ENCODE measurements around the gene ESAM. TPM values are rescaled to one million over a fixed set of nuclear protein-coding genes. Genes with fewer than 3 reads are reported as not detected.

Gene ESAM
- total and polyA plus RNA-seq, 2 of the 8 experiments (the other 6 are each of a cell fraction or from before 2014, with no cell fraction given), result 0.09 TPM; not detected in 1

GRCh38 chr11:124804884-124805283 is 42.8 kb upstream of the ESAM start:
- no peak overlapping the region for H3K9ac ChIP-seq (replicated peaks in 1 of 4; ENCODE audit: extremely low read depth in 1 of 4, low read depth in 3 of 4, low read length in 3 of 4)
- H3K4me2 ChIP-seq (ENCODE audit: insufficient read depth in 1 of 2, low read depth in 2 of 2, low read length in 2 of 2), result no peak overlapping the region
- H3K4me1 ChIP-seq (replicated peaks in 1 of 4; ENCODE audit: control insufficient read depth in 3 of 4, insufficient read depth in 4 of 4, low read length in 3 of 4), result peaks cover 0 to 3% (median under 1%) of the 10 kb centered on the region in 4 experiments; a peak in 1 of 7 replicates
- no peak overlapping the region for H2AK5ac ChIP-seq (ENCODE audit: low read depth, low read length)
- H3K18ac ChIP-seq (ENCODE audit: extremely low read depth, low read length), result no peak overlapping the region
- no peaks in the 10 kb centered on the region for H3K23me2 ChIP-seq (ENCODE audit: low read depth, low read length)
- H3K56ac ChIP-seq (replicated peaks; ENCODE audit: insufficient read length, low read depth, low read length), result no peak overlapping the region
- POLR2A ChIA-PET (ENCODE audit: partially characterized antibody), result interaction anchor here (0.7 kb wide), 1 partner anchor 14 kb away, joined by 3 read pairs; no protein-coding TSS in a partner anchor
- no peaks in the 10 kb centered on the region for H4K20me1 ChIP-seq (replicated peaks in 1 of 2; ENCODE audit: control insufficient read depth in 1 of 2, insufficient read depth in 2 of 2, low read length in 2 of 2)
- no peak overlapping the region for H3K23ac ChIP-seq (ENCODE audit: insufficient read length)
- no peaks in the 10 kb centered on the region for H3K79me2 ChIP-seq (ENCODE audit: control insufficient read depth in 1 of 2, insufficient read depth in 2 of 2, low read length in 2 of 2)
- no peak overlapping the region for H4K8ac ChIP-seq (ENCODE audit: extremely low read depth, insufficient read depth, low read length)
- H2BK12ac ChIP-seq (ENCODE audit: low read depth, low read length), result no peak overlapping the region
- no peaks in the 10 kb centered on the region for H3K27me3 ChIP-seq (replicated peaks in 1 of 4; ENCODE audit: control insufficient read depth in 3 of 4, extremely low read depth in 1 of 4, insufficient read depth in 3 of 4, low read length in 3 of 4)
- H3K14ac ChIP-seq (ENCODE audit: insufficient read length), result no peak overlapping the region
- 86% methylated on average over 3 of the region's 3 CpGs; no CpG with 5 or more reads in 1 of the 2 experiments for WGBS, 2 experiments (ENCODE audit: extremely low coverage in 1 of 2, insufficient coverage in 1 of 2, insufficient read length in 1 of 2, insufficient replicate concordance in 2 of 2, low coverage in 1 of 2, low lambda C conversion rate in 2 of 2, missing lambda C conversion rate in 1 of 2)
- H2BK15ac ChIP-seq (ENCODE audit: low read length), result no peak overlapping the region
- H3K79me1 ChIP-seq (ENCODE audit: low read depth, low read length), result no peaks in the 10 kb centered on the region
- H4K5ac ChIP-seq (ENCODE audit: insufficient read length, low read depth, low read length), result no peak overlapping the region
- peaks cover 0 to 5% (median 0%) of the 10 kb centered on the region in 4 experiments; a peak in 2 of 8 replicates for H3K36me3 ChIP-seq (ENCODE audit: control insufficient read depth in 2 of 4, insufficient read depth in 4 of 4, low read length in 3 of 4)
- H4K91ac ChIP-seq (replicated peaks; ENCODE audit: insufficient read length, low read length), result no peak overlapping the region
- H3K4ac ChIP-seq (replicated peaks; ENCODE audit: insufficient read length, low read depth, low read length), result no peak overlapping the region
- no peak overlapping the region for H3K4me3 ChIP-seq (ENCODE audit: extremely low read depth in 1 of 4, insufficient read depth in 2 of 4, low read depth in 3 of 4, low read length in 4 of 4)
- H2BK20ac ChIP-seq (ENCODE audit: low read length), result no peak overlapping the region
- H3K27ac ChIP-seq (ENCODE audit: low read depth, low read length), result no peak overlapping the region
- DNase-seq (ENCODE audit: low read depth in 1 of 2, low spot score in 2 of 2), result no peak
- no peak overlapping the region for H2BK5ac ChIP-seq (ENCODE audit: low read depth, low read length)
- no peaks in the 10 kb centered on the region for H3K9me3 ChIP-seq (ENCODE audit: insufficient read depth in 2 of 2, low read depth in 1 of 2, low read length in 1 of 2)
- no peak overlapping the region for H2AFZ ChIP-seq (ENCODE audit: low read length)
- H2BK120ac ChIP-seq (replicated peaks; ENCODE audit: low read depth, low read length), result no peak overlapping the region
- no peak for FAIRE-seq
- CTCF ChIA-PET (ENCODE audit: partially characterized antibody), result interaction anchor here (1.1 to 6.0 kb wide), 5 partner anchors 9 to 61 kb away, joined by 3 to 46 read pairs (median 16); no protein-coding TSS in a partner anchor
- TF ChIP-seq ZNF274 (IDR thresholded peaks at IDR 0.05; ENCODE audit: borderline replicate concordance, extremely low read depth, low read length) (no peak), CTCF (IDR thresholded peaks at IDR 0.05; ENCODE audit: control extremely low read depth in 1 of 3, insufficient read depth in 1 of 3, low read depth in 1 of 3, low read length in 3 of 3) (no peak), RFX5 (IDR thresholded peaks at IDR 0.05; ENCODE audit: borderline replicate concordance, low read depth, low read length) (no peak), CHD2 (IDR thresholded peaks at IDR 0.05; ENCODE audit: low read length) (no peak), HDAC6 (IDR thresholded peaks at IDR 0.05; ENCODE audit: low read depth, low read length) (no peak), RXRA (IDR thresholded peaks at IDR 0.05; ENCODE audit: insufficient read depth, low read depth, low read length) (no peak), SIRT6 (IDR thresholded peaks at IDR 0.05; ENCODE audit: low read length) (no peak), HDAC2 (IDR thresholded peaks at IDR 0.05; ENCODE audit: borderline replicate concordance in 1 of 2, low read depth in 2 of 2, low read length in 2 of 2) (no peak), EP300 (IDR thresholded peaks at IDR 0.05; ENCODE audit: borderline replicate concordance in 1 of 2, low read depth in 2 of 2, low read length in 2 of 2) (no peak), SUZ12 (IDR thresholded peaks at IDR 0.05; ENCODE audit: low read length) (no peak), BACH1 (IDR thresholded peaks at IDR 0.05; ENCODE audit: low read length) (no peak)
